CD4-positive, CD25-positive, alpha-beta regulatory T cell (primary cell): Measurements from ENCODE around the gene SPCS3. TPM values are rescaled to one million over a fixed set of nuclear protein-coding genes. Genes with fewer than 3 reads are reported as not detected.
A peak's percentile ranks its signal among the peaks of the same experiment; 100 is the strongest.
"Not testable (repeated sequence)": the region's sequence is repeated elsewhere in the genome, so short reads cannot be mapped to it uniquely, and the experiment has no call there.

Experiments
- ATAC-seq, 2 donors: fragments of 150-1000 bp; cut with Tn5 transposase; one replicate each; pipeline ENCODE4 v1.10.0; 2021; ENCODE audit warnings: low read depth in 2 of 2, moderate number of reproducible peaks in 2 of 2, moderate library complexity in 1 of 2
- DNase-seq, 3 donors: peaks; one replicate each; pipeline versions ENCODE4 v3.0.0 to v3.0.0-alpha.2; 2012 to 2022; ENCODE audit warnings: mixed read lengths in 1 of 3
- H3K27ac ChIP-seq: one replicate; pipeline ENCODE4 v1.7.0; 2013; ENCODE audit warnings: mild to moderate bottlenecking, low read length; ENCODE audit not compliant: insufficient read depth, poor library complexity, severe bottlenecking
- H3K27me3 ChIP-seq: one replicate; pipeline ENCODE4 v1.7.0; 2013; ENCODE audit warnings: low read length; ENCODE audit not compliant: control insufficient read depth, insufficient read depth
- H3K36me3 ChIP-seq: one replicate; pipeline ENCODE4 v1.7.0; 2013; ENCODE audit warnings: mild to moderate bottlenecking, low read length, moderate library complexity; ENCODE audit not compliant: control insufficient read depth, insufficient read depth
- H3K4me1 ChIP-seq: 2 replicates; pipeline ENCODE4 v1.7.0; 2013; ENCODE audit warnings: mild to moderate bottlenecking, low read length; ENCODE audit not compliant: insufficient read depth, control insufficient read depth, poor library complexity, severe bottlenecking
- H3K4me3 ChIP-seq: one replicate; pipeline ENCODE4 v1.7.0; 2013; ENCODE audit warnings: low read depth, mild to moderate bottlenecking, low read length, moderate library complexity
- H3K9me3 ChIP-seq, 2 experiments: 1 replicate in 1 of 2; 2 replicates in 1 of 2; pipeline ENCODE4 v1.7.0; 2013; ENCODE audit warnings: low read length in 2 of 2, mild to moderate bottlenecking in 1 of 2, moderate library complexity in 1 of 2; ENCODE audit not compliant: control insufficient read depth in 2 of 2
- H3K27ac Mint-ChIP-seq, 3 donors: one replicate each; pipeline ENCODE4 v1.8.0; 2020 to 2022; ENCODE audit warnings: mild to moderate bottlenecking in 3 of 3, mixed read lengths in 3 of 3, moderate library complexity in 2 of 3
- H3K27me3 Mint-ChIP-seq: one replicate; pipeline ENCODE4 v1.8.0; 2022; ENCODE audit warnings: mild to moderate bottlenecking, mixed read lengths
- H3K36me3 Mint-ChIP-seq: one replicate; pipeline ENCODE4 v1.8.0; 2020; ENCODE audit warnings: mixed read lengths
- H3K4me1 Mint-ChIP-seq, 4 donors: one replicate each; pipeline ENCODE4 v1.8.0; 2020 to 2022; ENCODE audit warnings: mixed read lengths in 4 of 4, mild to moderate bottlenecking in 1 of 4
- H3K4me3 Mint-ChIP-seq, 4 donors: one replicate each; pipeline ENCODE4 v1.8.0; 2020 to 2022; ENCODE audit warnings: mild to moderate bottlenecking in 4 of 4, mixed read lengths in 4 of 4, moderate library complexity in 3 of 4
- H3K9me3 Mint-ChIP-seq, 7 donors: one replicate each; pipeline ENCODE4 v1.8.0; 2020 to 2022; ENCODE audit warnings: mixed read lengths in 7 of 7, mild to moderate bottlenecking in 3 of 7, moderate library complexity in 2 of 7
- polyA plus RNA-seq, 4 donors: library from polyadenylated mRNA; unstranded; fragments of 300-500 nt; fragmentation: Illumina TruSeq; gene quantifications; one replicate each; pipeline ENCODE4 v1.2.3, GENCODE V29; 2021
- total RNA-seq: library from RNA; stranded (reverse); gene quantifications from one replicate; pipeline ENCODE4 v1.2.3, GENCODE V29; 2022

Gene SPCS3
- total and polyA plus RNA-seq, 5 donors from 2014 or later = 42.9 to 125 (median 51.7) TPM

DNA sequence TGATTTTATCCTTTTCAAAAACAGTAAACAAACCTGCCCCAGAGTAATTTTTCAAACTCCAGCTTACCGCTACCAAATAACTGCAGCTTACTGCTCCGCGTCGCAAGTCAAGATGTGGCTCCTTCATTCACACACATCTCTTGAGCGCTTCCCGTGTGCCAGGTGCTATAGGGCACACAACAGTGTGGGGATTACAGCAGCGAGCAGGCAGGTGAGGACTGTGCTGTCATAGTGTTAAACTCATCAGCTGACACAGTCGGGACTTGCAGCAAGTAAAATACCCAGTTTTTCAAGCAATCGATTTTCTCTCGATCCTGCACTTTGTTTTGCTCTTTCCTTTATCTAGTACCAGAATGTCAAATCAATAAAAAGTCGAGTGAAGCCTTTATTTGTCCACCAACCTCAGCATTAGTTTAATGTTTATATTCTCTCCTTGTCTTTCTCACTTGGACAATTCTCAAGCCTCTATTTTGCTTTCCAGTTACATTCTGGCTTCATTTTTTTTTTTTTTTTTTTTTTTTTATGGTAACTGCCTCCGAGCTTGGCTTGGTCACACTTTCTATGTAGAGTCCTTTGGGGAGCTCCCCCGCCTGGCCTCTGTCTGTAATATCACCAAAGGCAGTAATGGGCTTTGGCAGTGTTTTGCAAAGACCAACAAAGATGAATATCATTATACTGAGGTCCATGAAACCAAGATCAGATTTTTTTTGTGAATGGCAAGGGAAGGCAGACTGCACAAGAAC lies 42.4 kb upstream of the SPCS3 start:
- H3K27ac ChIP-seq = no peak overlapping the region
- H3K27ac Mint-ChIP-seq = no peak overlapping the region
- DNase-seq = peak in 1 of 3 donors; percentile 23

DNA sequence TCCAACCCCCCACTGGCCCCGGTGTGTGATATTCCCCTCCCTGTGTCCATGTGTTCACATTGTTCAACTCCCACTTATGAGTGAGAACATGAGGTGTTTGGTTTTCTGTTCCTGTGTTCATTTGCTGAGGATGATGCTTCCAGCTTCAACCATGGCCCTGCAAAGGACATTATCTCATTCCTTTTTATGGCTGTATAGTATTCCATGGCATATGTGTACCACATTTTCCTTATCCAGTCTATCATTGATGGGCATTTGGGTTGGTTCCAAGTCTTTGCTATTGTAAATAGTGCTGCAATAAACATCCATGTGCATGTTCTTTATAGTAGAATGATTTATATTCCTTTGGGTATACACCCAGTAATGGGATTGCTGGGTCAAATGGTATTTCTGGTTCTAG lies 40.2 kb upstream of the SPCS3 start:
- H3K36me3 ChIP-seq, H3K4me1 ChIP-seq, H3K36me3 Mint-ChIP-seq, H3K4me3 ChIP-seq, H3K9me3 Mint-ChIP-seq, H3K4me1 Mint-ChIP-seq, H3K4me3 Mint-ChIP-seq, H3K27ac ChIP-seq, H3K27me3 ChIP-seq, ATAC-seq, H3K9me3 ChIP-seq, DNase-seq, H3K27ac Mint-ChIP-seq: not testable (repeated sequence)
- H3K27me3 Mint-ChIP-seq = peaks cover 17% of the 10 kb centered on the region

More for the DNA sequence above, 42.4 kb upstream of the SPCS3 start:
- H3K27me3 ChIP-seq = peaks cover 4% of the 10 kb centered on the region
- no peaks in the 10 kb centered on the region for H3K4me1 ChIP-seq
- no peaks in the 10 kb centered on the region for H3K36me3 ChIP-seq
- no peak for ATAC-seq
- no peak overlapping the region for H3K4me3 Mint-ChIP-seq
- no peak overlapping the region for H3K4me3 ChIP-seq
- peaks cover 17% of the 10 kb centered on the region for H3K27me3 Mint-ChIP-seq
- H3K36me3 Mint-ChIP-seq = no peaks in the 10 kb centered on the region
- no peaks in the 10 kb centered on the region for H3K9me3 ChIP-seq
- no peaks in the 10 kb centered on the region for H3K4me1 Mint-ChIP-seq
- peaks cover 0 to 4% (median 0%) of the 10 kb centered on the region in 7 donors for H3K9me3 Mint-ChIP-seq

GRCh38 chr4:176286728-176287127 lies 33.0 kb upstream of the SPCS3 start:
- Histone ChIP-seq H3K27me3 (no peaks in the 10 kb centered on the region), H3K36me3 (no peaks in the 10 kb centered on the region), H3K9me3 (no peaks in the 10 kb centered on the region), H3K4me1 (no peaks in the 10 kb centered on the region), H3K27ac (no peak overlapping the region), H3K4me3 (no peak overlapping the region)
- DNase-seq (no peak), ATAC-seq (no peak)
- Mint-ChIP-seq H3K9me3 (peaks cover 0 to 2% (median 0%) of the 10 kb centered on the region in 7 donors), H3K36me3 (no peaks in the 10 kb centered on the region), H3K4me1 (no peaks in the 10 kb centered on the region), H3K4me3 (no peak overlapping the region), H3K27ac (no peak overlapping the region), H3K27me3 (peaks cover 10% of the 10 kb centered on the region)

DNA sequence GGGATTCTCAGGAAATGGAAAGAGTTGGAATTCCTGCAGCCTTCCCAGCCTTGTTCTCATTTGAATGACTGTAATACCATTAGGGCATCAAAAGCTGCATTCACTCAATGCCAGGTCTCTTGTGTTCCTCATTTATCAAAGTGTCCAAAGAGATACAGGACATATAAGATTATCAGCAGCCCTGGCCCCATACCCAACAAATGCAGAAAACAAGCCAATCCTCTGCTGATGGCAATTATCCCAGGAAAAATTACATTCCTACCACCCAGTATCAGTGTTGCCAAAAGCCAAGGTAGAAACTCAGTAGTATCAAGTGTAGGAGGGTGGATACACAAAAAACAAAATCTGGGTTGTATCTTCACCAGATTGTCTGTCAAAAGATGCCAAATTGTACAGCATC lies 32.2 kb upstream of the SPCS3 start:
- no peaks in the 10 kb centered on the region for H3K36me3 ChIP-seq
- no peak overlapping the region for H3K4me3 Mint-ChIP-seq
- no peaks in the 10 kb centered on the region for H3K36me3 Mint-ChIP-seq

GRCh38 chr4:176288020-176288419 lies 31.7 kb upstream of the SPCS3 start:
- no peak overlapping the region for H3K4me3 Mint-ChIP-seq
- no peaks in the 10 kb centered on the region for H3K27me3 ChIP-seq
- H3K4me1 Mint-ChIP-seq = no peaks in the 10 kb centered on the region
- peak overlapping the region in 1 of 3 donors; percentile 45 for H3K27ac Mint-ChIP-seq
- no peak overlapping the region for H3K4me3 ChIP-seq
- peaks cover 10% of the 10 kb centered on the region for H3K27me3 Mint-ChIP-seq
- no peaks in the 10 kb centered on the region for H3K36me3 Mint-ChIP-seq
- no peak for DNase-seq
- no peaks in the 10 kb centered on the region for H3K9me3 ChIP-seq
- no peaks in the 10 kb centered on the region for H3K36me3 ChIP-seq
- no peaks in the 10 kb centered on the region for H3K4me1 ChIP-seq
- no peak overlapping the region for H3K27ac ChIP-seq
- no peak for ATAC-seq
- H3K9me3 Mint-ChIP-seq = no peaks in the 10 kb centered on the region

More for the DNA sequence above, 32.2 kb upstream of the SPCS3 start:
- H3K27me3 Mint-ChIP-seq = peaks cover 10% of the 10 kb centered on the region
- Histone ChIP-seq H3K4me1 (no peaks in the 10 kb centered on the region), H3K4me3 (no peak overlapping the region), H3K9me3 (no peaks in the 10 kb centered on the region), H3K27me3 (no peaks in the 10 kb centered on the region), H3K27ac (no peak overlapping the region)
- no peaks in the 10 kb centered on the region for H3K4me1 Mint-ChIP-seq
- no peak overlapping the region for H3K27ac Mint-ChIP-seq
- no peak for DNase-seq
- ATAC-seq = no peak
- peaks cover 0 to under 1% (median 0%) of the 10 kb centered on the region in 7 donors for H3K9me3 Mint-ChIP-seq

GRCh38 chr4:176289561-176289960 lies 30.2 kb upstream of the SPCS3 start:
- Mint-ChIP-seq H3K36me3 (no peaks in the 10 kb centered on the region), H3K4me3 (no peak overlapping the region), H3K4me1 (no peaks in the 10 kb centered on the region), H3K27ac (no peak overlapping the region), H3K9me3 (no peaks in the 10 kb centered on the region), H3K27me3 (peaks cover 10% of the 10 kb centered on the region)
- Histone ChIP-seq H3K4me1 (no peaks in the 10 kb centered on the region), H3K27ac (no peak overlapping the region), H3K4me3 (no peak overlapping the region), H3K36me3 (no peaks in the 10 kb centered on the region), H3K9me3 (no peaks in the 10 kb centered on the region), H3K27me3 (no peaks in the 10 kb centered on the region)
- ATAC-seq = no peak
- no peak for DNase-seq

- Histone ChIP-seq H3K4me1 (no peaks in the 10 kb centered on the region), H3K9me3 (no peaks in the 10 kb centered on the region), H3K36me3 (no peaks in the 10 kb centered on the region), H3K4me3 (no peak overlapping the region), H3K27ac (no peak overlapping the region), H3K27me3 (no peaks in the 10 kb centered on the region)
- Mint-ChIP-seq H3K9me3 (no peaks in the 10 kb centered on the region), H3K36me3 (no peaks in the 10 kb centered on the region), H3K4me1 (no peaks in the 10 kb centered on the region), H3K27me3 (peaks cover 10% of the 10 kb centered on the region), H3K4me3 (no peak overlapping the region), H3K27ac (no peak overlapping the region)
- ATAC-seq (no peak), DNase-seq (no peak)
Observed at GRCh38 chr4:176290520-176290919, 29.2 kb upstream of the SPCS3 start.

GRCh38 chr4:176291748-176292147 lies 28.0 kb upstream of the SPCS3 start:
- H3K27me3 ChIP-seq = no peaks in the 10 kb centered on the region
- no peaks in the 10 kb centered on the region for H3K36me3 ChIP-seq
- H3K36me3 Mint-ChIP-seq = no peaks in the 10 kb centered on the region
- H3K4me3 ChIP-seq = no peak overlapping the region
- H3K27ac ChIP-seq = no peak overlapping the region
- no peaks in the 10 kb centered on the region for H3K9me3 ChIP-seq
- H3K27me3 Mint-ChIP-seq = peaks cover 7% of the 10 kb centered on the region
- H3K4me3 Mint-ChIP-seq = no peak overlapping the region
- H3K4me1 Mint-ChIP-seq = no peaks in the 10 kb centered on the region
- H3K9me3 Mint-ChIP-seq = no peaks in the 10 kb centered on the region
- DNase-seq (no peak), ATAC-seq (no peak)
- H3K27ac Mint-ChIP-seq = no peak overlapping the region
- H3K4me1 ChIP-seq = no peaks in the 10 kb centered on the region
